Activated CD8-positive, alpha-beta T cell treated with anti-CD3 and anti-CD28 coated beads, Interleukin-2, amount 10 ng/mL, durations not matched to agents 7 days and 5 days (primary cell): ENCODE measurements around the gene SLC38A9. TPM values are rescaled to one million over a fixed set of nuclear protein-coding genes. Genes with fewer than 3 reads are reported as not detected.

Experiments used
- ATAC-seq: fragments of 150-1000 bp; cut with Tn5 transposase; one replicate; pipeline ENCODE4 v1.10.0; 2021; ENCODE audit warnings: moderate library complexity
- CTCF ChIA-PET: fragments of 350-600 bp; sonication (Branson Sonifier 250); formaldehyde crosslinking; loops from one replicate; lab custom pipeline; 2021; ENCODE audit warnings: antibody characterized with exemption; lab: Charles Lee
- POLR2A ChIA-PET: fragments of 350-600 bp; sonication (Branson Sonifier 250); formaldehyde crosslinking; loops from one replicate; lab custom pipeline; 2021; ENCODE audit warnings: antibody characterized with exemption; lab: Charles Lee
- DNase-seq: peaks from one replicate; pipeline ENCODE4 v3.0.0-alpha.2; 2020
- H3K27ac Mint-ChIP-seq: one replicate; pipeline ENCODE4 v1.8.0; 2021; ENCODE audit warnings: mild to moderate bottlenecking, mixed read lengths
- H3K27me3 Mint-ChIP-seq: one replicate; pipeline ENCODE4 v1.8.0; 2021; ENCODE audit warnings: low read depth, mixed read lengths
- H3K36me3 Mint-ChIP-seq: one replicate; pipeline ENCODE4 v1.8.0; 2021; ENCODE audit warnings: low read depth, mixed read lengths
- H3K4me1 Mint-ChIP-seq: one replicate; pipeline ENCODE4 v1.8.0; 2021; ENCODE audit warnings: low read depth, mixed read lengths
- H3K4me3 Mint-ChIP-seq: one replicate; pipeline ENCODE4 v1.8.0; 2021; ENCODE audit warnings: mild to moderate bottlenecking, mixed read lengths
- H3K9me3 Mint-ChIP-seq: one replicate; pipeline ENCODE4 v1.8.0; 2022; ENCODE audit warnings: mixed read lengths; ENCODE audit not compliant: insufficient read depth
- total RNA-seq, 2 experiments: library from RNA; stranded (reverse); gene quantifications; one replicate each; pipeline ENCODE4 v1.2.3, GENCODE V29; 2021

SLC38A9 gene
- total RNA-seq, 2 experiments from 2014 or later = 22.6 to 25.6 TPM

GRCh38 chr5:55576661-55577060, 135.5 kb downstream of the SLC38A9 start:
- no peak overlapping the region for H3K27ac Mint-ChIP-seq
- peaks cover 2% of the 10 kb centered on the region for H3K36me3 Mint-ChIP-seq
- POLR2A ChIA-PET = no interaction called here
- CTCF ChIA-PET = interaction anchor here (1.5 kb wide), 1 partner anchor 116 kb away, joined by 4 read pairs; no protein-coding TSS in a partner anchor
- DNase-seq (no peak), ATAC-seq (no peak)
- H3K27me3 Mint-ChIP-seq = no peaks in the 10 kb centered on the region
- H3K4me1 Mint-ChIP-seq = peaks cover 53% of the 10 kb centered on the region
- H3K9me3 Mint-ChIP-seq = no peaks in the 10 kb centered on the region
- H3K4me3 Mint-ChIP-seq = no peak overlapping the region

Other genes with a start within 250 kb of the SLC38A9 start
- 10 to 100 TPM; 27.0 to 27.2 TPM for gene PLPP1, start 177.4 kb downstream of the SLC38A9 start, total RNA-seq
- under 1 TPM; 0.23 to 0.61 TPM for gene DDX4, start 25.7 kb upstream of the SLC38A9 start, total RNA-seq
- not detected for gene IL31RA, start 139.0 kb upstream of the SLC38A9 start, total RNA-seq